Natural killer cell (primary cell): ENCODE data around the gene DEFB121. TPM values are rescaled to one million over a fixed set of nuclear protein-coding genes. Genes with fewer than 3 reads are reported as not detected.
"Not testable (repeated sequence)": the region's sequence is repeated elsewhere in the genome, so short reads cannot be mapped to it uniquely, and the experiment has no call there.

ENCODE experiments used
- ATAC-seq, 3 donors: fragments of 150-1000 bp in 2 of 3; fragments of 200-7000 bp in 1 of 3; cut with Tn5 transposase; 1 replicate in 1 of 3; 2 replicates in 2 of 3; pipeline ENCODE4 v1.10.0; 2021; ENCODE audit warnings: mild to moderate bottlenecking in 2 of 3, moderate library complexity in 2 of 3
- DNase-seq, 2 donors: peaks; one replicate each; pipeline versions ENCODE4 v3.0.0 to v3.0.0-alpha.2; 2013 to 2021; ENCODE audit warnings: mixed read lengths in 1 of 2
- H3K27ac ChIP-seq: one replicate; pipeline ENCODE4 v1.5.1; 2013; ENCODE audit warnings: mild to moderate bottlenecking, low read length
- H3K27me3 ChIP-seq: one replicate; pipeline ENCODE4 v1.6.1; 2013; ENCODE audit warnings: low read length; ENCODE audit not compliant: control insufficient read depth, insufficient read depth
- H3K36me3 ChIP-seq: one replicate; pipeline ENCODE4 v1.6.1; 2013; ENCODE audit warnings: low read length; ENCODE audit not compliant: control insufficient read depth, insufficient read depth
- H3K4me1 ChIP-seq: one replicate; pipeline ENCODE4 v1.6.1; 2013; ENCODE audit warnings: low read length; ENCODE audit not compliant: control insufficient read depth, insufficient read depth
- H3K4me3 ChIP-seq: one replicate; pipeline ENCODE4 v1.5.1; 2013; ENCODE audit warnings: low read length
- H3K9me3 ChIP-seq: one replicate; pipeline ENCODE4 v1.6.1; 2013; ENCODE audit warnings: low read length; ENCODE audit not compliant: control insufficient read depth, insufficient read depth
- H3K27ac Mint-ChIP-seq, 2 donors: one replicate each; pipeline ENCODE4 v1.8.0; 2022; ENCODE audit warnings: mild to moderate bottlenecking in 2 of 2, mixed read lengths in 2 of 2, moderate library complexity in 1 of 2
- H3K27me3 Mint-ChIP-seq, 2 donors: one replicate each; pipeline ENCODE4 v1.8.0; 2022; ENCODE audit warnings: low read depth in 2 of 2, mixed read lengths in 2 of 2
- H3K36me3 Mint-ChIP-seq: one replicate; pipeline ENCODE4 v1.8.0; 2022; ENCODE audit warnings: mixed read lengths
- H3K4me1 Mint-ChIP-seq, 2 donors: one replicate each; pipeline ENCODE4 v1.8.0; 2022; ENCODE audit warnings: mixed read lengths in 2 of 2
- H3K4me3 Mint-ChIP-seq: one replicate; pipeline ENCODE4 v1.8.0; 2022; ENCODE audit warnings: mild to moderate bottlenecking, moderate library complexity, mixed read lengths
- H3K9me3 Mint-ChIP-seq, 2 donors: one replicate each; pipeline ENCODE4 v1.8.0; 2022; ENCODE audit warnings: mixed read lengths in 2 of 2
- CTCF ChIP-seq: fragments of 200-600 bp; IDR thresholded peaks from one replicate; pipeline ENCODE4 v1.8.0; 2022; ENCODE audit warnings: antibody characterized with exemption
- WGBS: methylation state at CpG from one replicate; pipeline ENCODE4 v1.1.7; 2013; ENCODE audit warnings: missing lambda C conversion rate; ENCODE audit not compliant: insufficient coverage; 5-methylcytosine and 5-hydroxymethylcytosine counted together
- intact Hi-C: fragments of 100-400 bp; cut with micrococcal nuclease; formaldehyde crosslinking; loops from one replicate; pipeline ENCODE4 v1.14.2; 2022
- total RNA-seq, 4 donors: library from RNA; stranded (reverse); fragments of 120-200 nt in 1 of 4; gene quantifications; one replicate each; pipeline versions ENCODE4 v1.2.3 to v1.2.4, GENCODE V29; 2013 to 2022

DEFB121 gene
- total RNA-seq, 3 donors from 2014 or later (not counting 1 experiment from before 2014, with no cell fraction given), result not detected

- DNase-seq, result no peak
- Mint-ChIP-seq H3K27ac (no peak overlapping the region), H3K4me1 (no peaks in the 10 kb centered on the region), H3K4me3 (no peak overlapping the region), H3K9me3 (no peaks in the 10 kb centered on the region), H3K36me3 (no peaks in the 10 kb centered on the region), H3K27me3 (peaks cover 5 to 11% of the 10 kb centered on the region in 2 donors)
- Histone ChIP-seq H3K9me3 (no peaks in the 10 kb centered on the region), H3K27ac (no peak overlapping the region), H3K36me3 (no peaks in the 10 kb centered on the region), H3K4me1 (no peaks in the 10 kb centered on the region), H3K27me3 (peaks cover 2% of the 10 kb centered on the region), H3K4me3 (no peak overlapping the region)
- intact Hi-C loops, result no loop called here
- no peak for TF ChIP-seq CTCF
- ATAC-seq, result no peak
- WGBS, result 63% methylated on average over 4 of the region's 4 CpGs
These were observed 24.6 kb upstream of the DEFB121 start for GRCh38 chr20:31430568-31431115.

- H3K27me3 ChIP-seq, H3K36me3 ChIP-seq, H3K9me3 Mint-ChIP-seq, H3K27ac ChIP-seq, intact Hi-C loops, H3K4me1 ChIP-seq, H3K36me3 Mint-ChIP-seq, H3K9me3 ChIP-seq, DNase-seq, H3K4me3 ChIP-seq, ATAC-seq, H3K4me3 Mint-ChIP-seq, H3K27ac Mint-ChIP-seq, H3K4me1 Mint-ChIP-seq: not testable (repeated sequence)
- H3K27me3 Mint-ChIP-seq, result peaks cover 9 to 11% of the 10 kb centered on the region in 2 donors
- 98% methylated on average over 23 of the region's 31 CpGs for WGBS
These were observed 21.6 kb upstream of the DEFB121 start for GRCh38 chr20:31427576-31427975.

- H3K27me3 Mint-ChIP-seq, result peaks cover 9 to 11% of the 10 kb centered on the region in 2 donors
- H3K4me3 Mint-ChIP-seq, H3K4me1 Mint-ChIP-seq, DNase-seq, H3K36me3 Mint-ChIP-seq, H3K27ac Mint-ChIP-seq, H3K4me1 ChIP-seq, H3K36me3 ChIP-seq, H3K4me3 ChIP-seq, ATAC-seq, H3K9me3 Mint-ChIP-seq, H3K27ac ChIP-seq, intact Hi-C loops, H3K9me3 ChIP-seq, H3K27me3 ChIP-seq: not testable (repeated sequence)
- 89% methylated on average over 20 of the region's 48 CpGs for WGBS
These were observed 21.0 kb upstream of the DEFB121 start for GRCh38 chr20:31426891-31427551.

GRCh38 chr20:31425797-31426196 is 19.8 kb upstream of the DEFB121 start:
- Histone ChIP-seq H3K9me3 (no peaks in the 10 kb centered on the region), H3K4me1 (no peaks in the 10 kb centered on the region), H3K27me3 (no peaks in the 10 kb centered on the region), H3K36me3 (no peaks in the 10 kb centered on the region), H3K4me3 (no peak overlapping the region), H3K27ac (no peak overlapping the region)
- Mint-ChIP-seq H3K36me3 (no peaks in the 10 kb centered on the region), H3K4me1 (no peaks in the 10 kb centered on the region), H3K27me3 (peaks cover 4 to 9% of the 10 kb centered on the region in 2 donors), H3K9me3 (no peaks in the 10 kb centered on the region), H3K4me3 (no peak overlapping the region), H3K27ac (no peak overlapping the region)
- ATAC-seq, result no peak
- no peak for DNase-seq
- no peak for TF ChIP-seq CTCF
- intact Hi-C loops, result no loop called here
